ENCODE data around the gene ALAD. TPM values are rescaled to one million over a fixed set of nuclear protein-coding genes. Genes with fewer than 3 reads are reported as not detected.

The ALAD gene
- total and polyA plus RNA-seq, 9 of the 15 experiments (the other 6 are each of a cell fraction or from before 2014, with no cell fraction given), result 1.3 to 12.7 (median 6.8) TPM

- TF ChIP-seq ZBTB26 (CRISPR knock-in tag; IDR thresholded peaks at IDR 0.05) (no peak), JUN (IDR thresholded peaks at IDR 0.05; ENCODE audit: borderline replicate concordance, low read depth, low read length) (peak; percentile 33; the same call in 1 of the 2 replicates), JUN (CRISPR knock-in tag; IDR thresholded peaks at IDR 0.05; ENCODE audit: borderline replicate concordance) (no peak), MBD2 (IDR thresholded peaks at IDR 0.05; ENCODE audit: borderline replicate concordance, low read depth) (peak; percentile 64; the same call in 1 of the 2 replicates), NFIC (IDR thresholded peaks at IDR 0.05) (peak; percentile 42; the same call in 1 of the 2 replicates), NRF1 (conservative IDR thresholded peaks at IDR 0.05 in 1 of 2, IDR thresholded peaks at IDR 0.05 in 1 of 2) (peak; percentile 90 to 92), RNF2 (IDR thresholded peaks at IDR 0.05) (peak; percentile 54; the same call in 1 of the 2 replicates), PTTG1 (tag; IDR thresholded peaks at IDR 0.05; ENCODE audit: low read depth) (no peak), ATF1 (CRISPR knock-in tag; IDR thresholded peaks at IDR 0.05) (peak; percentile 10; the same call in 1 of the 2 replicates), ATF1 (tag; IDR thresholded peaks at IDR 0.05) (peak; percentile 89), KLF1 (tag; IDR thresholded peaks at IDR 0.05) (peak; percentile 60; the same call in 1 of the 2 replicates), RBFOX2 (IDR thresholded peaks at IDR 0.05; ENCODE audit: low read depth, low read length) (peak; percentile 80), NR2C1 (IDR thresholded peaks at IDR 0.05) (peak; percentile 54; the same call in 1 of the 2 replicates), NR2C1 (tag; IDR thresholded peaks at IDR 0.05) (peak; percentile 56), THRB (CRISPR knock-in tag; conservative IDR thresholded peaks at IDR 0.05) (no peak), AFF4 (CRISPR knock-in tag; IDR thresholded peaks at IDR 0.05) (peak; percentile 68; the same call in 1 of the 2 replicates), CTCFL (IDR thresholded peaks at IDR 0.05; ENCODE audit: borderline replicate concordance, insufficient read depth, low read depth, low read length, poor library complexity, severe bottlenecking) (peak; percentile 81), BCL6 (CRISPR knock-in tag; IDR thresholded peaks at IDR 0.05) (no peak), TSC22D4 (tag; IDR thresholded peaks at IDR 0.05) (no peak), ETV5 (CRISPR knock-in tag; IDR thresholded peaks at IDR 0.05; ENCODE audit: low read depth) (peak; percentile 89), LEF1 (IDR thresholded peaks at IDR 0.05) (no peak)
These were observed at the start of gene ALAD (continued) for GRCh38 chr9:113401027-113401792.
